NCI-H510A treated with DMSO at 0.1 percent for 48 hours (cell line): ENCODE results near the gene STAB1.

Experiments
- DNase-seq: peaks from one replicate; lab custom pipeline; 2025; lab: John Stamatoyannopoulos, UW

Gene STAB1

DNA sequence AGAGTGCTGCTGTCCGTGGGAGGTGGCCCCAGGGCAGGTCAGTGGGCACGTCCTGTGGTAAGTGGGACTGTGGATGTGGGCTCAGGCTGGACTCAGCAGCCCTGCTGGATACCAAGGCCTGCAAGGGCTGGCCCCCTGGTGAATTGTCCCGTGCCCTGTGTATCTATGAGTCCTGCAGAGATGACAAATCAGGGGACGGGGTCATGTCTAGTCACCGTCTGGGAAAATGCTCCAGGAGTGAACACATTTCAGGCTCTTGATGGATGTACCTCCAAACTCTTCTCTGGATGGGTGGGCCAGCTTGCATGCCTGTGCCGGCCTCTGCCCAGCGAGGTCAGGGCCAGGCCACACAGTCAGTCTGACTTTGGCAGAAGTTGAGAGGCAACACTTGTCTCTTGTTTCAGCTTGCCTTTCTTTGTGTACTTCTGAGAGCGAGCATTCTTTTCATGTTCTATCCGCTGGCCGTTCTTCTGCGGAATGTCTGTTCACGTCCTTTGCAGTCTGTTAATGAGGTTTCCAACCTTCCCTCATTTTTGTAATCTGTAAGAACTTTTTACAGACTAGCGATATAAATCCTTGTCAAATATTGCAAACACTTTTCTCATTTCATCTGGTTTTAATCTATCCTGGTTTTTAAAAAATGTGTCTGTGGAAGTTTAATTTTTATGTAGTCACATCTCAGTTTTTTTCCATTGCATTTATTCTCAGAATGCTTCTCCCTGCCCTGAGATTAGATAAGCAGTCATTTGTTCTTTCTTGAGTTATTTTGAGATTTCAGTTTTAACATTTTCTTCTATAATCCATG lies 11.4 kb upstream of the STAB1 start:
- DNase-seq = no peak

- no peak for DNase-seq
Measured at GRCh38 chr3:52484680-52485461, 10.3 kb upstream of the STAB1 start.

DNA sequence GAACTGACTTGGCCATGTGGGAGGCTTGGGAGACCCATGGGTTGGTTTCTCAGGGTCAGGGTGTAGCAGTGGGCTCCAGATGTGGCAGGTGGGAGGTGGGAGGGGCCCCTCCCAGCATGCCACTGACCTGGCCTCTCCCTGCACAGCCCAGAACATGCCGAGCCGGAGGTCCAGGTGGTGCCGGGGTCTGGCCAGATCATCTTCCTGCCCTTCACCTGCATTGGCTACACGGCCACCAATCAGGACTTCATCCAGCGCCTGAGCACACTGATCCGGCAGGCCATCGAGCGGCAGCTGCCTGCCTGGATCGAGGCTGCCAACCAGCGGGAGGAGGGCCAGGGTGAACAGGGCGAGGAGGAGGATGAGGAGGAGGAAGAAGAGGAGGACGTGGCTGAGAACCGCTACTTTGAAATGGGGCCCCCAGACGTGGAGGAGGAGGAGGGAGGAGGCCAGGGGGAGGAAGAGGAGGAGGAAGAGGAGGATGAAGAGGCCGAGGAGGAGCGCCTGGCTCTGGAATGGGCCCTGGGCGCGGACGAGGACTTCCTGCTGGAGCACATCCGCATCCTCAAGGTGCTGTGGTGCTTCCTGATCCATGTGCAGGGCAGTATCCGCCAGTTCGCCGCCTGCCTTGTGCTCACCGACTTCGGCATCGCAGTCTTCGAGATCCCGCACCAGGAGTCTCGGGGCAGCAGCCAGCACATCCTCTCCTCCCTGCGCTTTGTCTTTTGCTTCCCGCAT lies 7.9 kb upstream of the STAB1 start:
- no peak for DNase-seq

DNA sequence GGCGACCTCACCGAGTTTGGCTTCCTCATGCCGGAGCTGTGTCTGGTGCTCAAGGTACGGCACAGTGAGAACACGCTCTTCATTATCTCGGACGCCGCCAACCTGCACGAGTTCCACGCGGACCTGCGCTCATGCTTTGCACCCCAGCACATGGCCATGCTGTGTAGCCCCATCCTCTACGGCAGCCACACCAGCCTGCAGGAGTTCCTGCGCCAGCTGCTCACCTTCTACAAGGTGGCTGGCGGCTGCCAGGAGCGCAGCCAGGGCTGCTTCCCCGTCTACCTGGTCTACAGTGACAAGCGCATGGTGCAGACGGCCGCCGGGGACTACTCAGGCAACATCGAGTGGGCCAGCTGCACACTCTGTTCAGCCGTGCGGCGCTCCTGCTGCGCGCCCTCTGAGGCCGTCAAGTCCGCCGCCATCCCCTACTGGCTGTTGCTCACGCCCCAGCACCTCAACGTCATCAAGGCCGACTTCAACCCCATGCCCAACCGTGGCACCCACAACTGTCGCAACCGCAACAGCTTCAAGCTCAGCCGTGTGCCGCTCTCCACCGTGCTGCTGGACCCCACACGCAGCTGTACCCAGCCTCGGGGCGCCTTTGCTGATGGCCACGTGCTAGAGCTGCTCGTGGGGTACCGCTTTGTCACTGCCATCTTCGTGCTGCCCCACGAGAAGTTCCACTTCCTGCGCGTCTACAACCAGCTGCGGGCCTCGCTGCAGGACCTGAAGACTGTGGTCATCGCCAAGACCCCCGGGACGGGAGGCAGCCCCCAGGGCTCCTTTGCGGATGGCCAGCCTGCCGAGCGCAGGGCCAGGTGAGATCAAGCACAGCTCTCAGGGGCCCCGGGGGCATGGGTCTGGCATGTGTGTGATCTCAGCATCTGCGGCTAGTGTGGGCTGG lies 7.1 kb upstream of the STAB1 start:
- no peak for DNase-seq

DNA sequence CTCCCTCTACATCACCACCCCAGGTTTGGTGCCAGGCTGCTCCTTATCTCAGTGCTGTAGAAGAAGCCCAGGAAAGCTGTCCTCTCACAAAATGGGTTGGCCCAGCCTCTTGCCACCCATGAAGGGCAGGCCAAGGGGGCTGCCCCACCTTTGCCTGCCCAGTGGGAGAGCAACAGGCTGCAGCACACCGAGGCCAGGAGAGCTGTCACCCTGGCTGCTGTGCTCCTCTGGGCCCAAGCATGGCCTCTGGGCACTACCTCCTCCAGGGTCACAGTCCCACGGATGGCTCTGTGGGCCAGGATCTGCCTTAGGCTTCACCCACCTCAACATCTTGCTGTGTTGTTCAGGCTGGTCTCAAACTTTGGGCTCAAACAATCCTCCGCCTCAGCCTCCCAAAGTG lies 6.4 kb upstream of the STAB1 start:
- DNase-seq = no peak

GRCh38 chr3:52489453-52489852 lies 5.7 kb upstream of the STAB1 start:
- no peak for DNase-seq

- no peak for DNase-seq
Measured at GRCh38 chr3:52490035-52490938, 4.9 kb upstream of the STAB1 start.

DNA sequence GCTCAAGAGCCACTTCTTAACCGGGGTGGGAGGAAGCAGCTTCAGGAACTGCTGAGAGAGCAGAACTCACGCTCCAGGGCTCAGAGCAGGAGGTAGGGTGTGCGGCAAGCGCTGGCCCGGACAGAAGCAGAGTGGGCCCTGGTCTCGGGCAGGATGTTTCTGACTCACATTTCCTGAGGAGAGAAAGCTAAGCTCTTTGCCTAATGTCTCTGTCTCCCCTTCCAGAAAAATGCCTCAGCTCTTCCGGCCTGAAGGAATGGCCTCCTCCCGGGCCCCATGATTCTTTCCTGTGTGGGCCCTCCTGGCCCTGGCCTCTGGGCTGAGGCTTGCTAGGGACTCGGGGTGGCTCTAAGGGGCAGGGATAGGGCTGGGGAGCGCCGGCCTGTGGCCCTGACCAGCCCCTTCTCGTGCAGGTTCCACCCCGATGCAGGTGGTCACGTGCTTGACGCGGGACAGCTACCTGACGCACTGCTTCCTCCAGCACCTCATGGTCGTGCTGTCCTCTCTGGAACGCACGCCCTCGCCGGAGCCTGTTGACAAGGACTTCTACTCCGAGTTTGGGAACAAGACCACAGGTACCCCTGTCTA lies 4.1 kb upstream of the STAB1 start:
- DNase-seq = no peak

GRCh38 chr3:52492059-52492458 lies 3.1 kb upstream of the STAB1 start:
- no peak for DNase-seq

- DNase-seq = no peak
Measured at GRCh38 chr3:52493232-52494017, 1.7 kb upstream of the STAB1 start.

DNA sequence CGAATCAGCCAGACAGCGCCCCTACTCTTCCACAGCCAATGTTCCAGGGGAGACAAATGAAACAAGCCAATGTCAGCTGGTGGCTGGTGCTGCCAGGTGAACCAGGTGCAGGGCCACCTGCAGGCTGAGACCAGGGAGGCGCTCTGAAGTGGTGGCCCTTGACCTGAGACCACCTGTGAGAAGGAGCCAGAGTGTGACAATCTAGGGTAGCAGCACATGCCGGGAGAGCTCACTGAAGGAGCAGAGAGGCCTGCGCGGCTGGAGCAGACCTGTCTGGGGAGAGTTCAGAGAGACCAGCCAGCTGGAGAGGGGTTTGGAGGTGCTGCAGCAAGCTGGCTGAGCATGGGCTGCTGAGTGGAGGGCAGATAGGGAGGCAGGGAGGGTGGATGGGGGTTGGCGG lies 693 bp upstream of the STAB1 start:
- DNase-seq = peak; percentile 74

GRCh38 chr3:52495777-52496602 lies 852 bp downstream of the STAB1 start:
- DNase-seq = no peak

GRCh38 chr3:52498137-52499054 lies 3.3 kb downstream of the STAB1 start:
- DNase-seq = no peak

- DNase-seq = no peak
Measured at GRCh38 chr3:52501046-52501445, 5.9 kb downstream of the STAB1 start.

- DNase-seq = no peak
Measured at GRCh38 chr3:52502001-52502400, 6.9 kb downstream of the STAB1 start.

DNA sequence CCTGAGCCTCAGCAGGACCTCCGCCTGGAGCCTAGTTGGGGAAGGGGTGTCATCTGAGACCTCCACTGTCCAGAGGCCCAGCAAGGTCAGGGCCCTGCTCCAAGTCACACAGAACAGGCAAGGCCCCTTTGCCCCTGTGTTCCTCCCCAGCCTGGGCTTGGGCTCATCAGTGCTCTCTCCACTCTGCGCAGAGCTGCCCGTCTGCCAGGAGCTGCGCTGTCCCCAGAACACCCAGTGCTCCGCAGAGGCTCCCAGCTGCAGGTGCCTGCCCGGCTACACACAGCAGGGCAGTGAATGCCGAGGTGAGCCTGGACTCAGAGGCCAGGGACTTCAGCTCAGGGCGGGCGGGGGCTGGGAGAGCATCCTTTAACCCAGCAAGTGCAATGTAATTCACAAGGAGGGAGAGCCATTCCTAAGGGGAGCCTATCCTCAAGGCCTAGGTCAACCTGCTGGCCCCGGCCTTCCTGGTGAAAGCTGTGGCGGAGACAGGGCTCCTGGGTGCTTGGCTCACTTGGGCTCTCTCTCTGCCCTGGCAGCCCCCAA lies 7.7 kb downstream of the STAB1 start:
- DNase-seq = no peak

DNA sequence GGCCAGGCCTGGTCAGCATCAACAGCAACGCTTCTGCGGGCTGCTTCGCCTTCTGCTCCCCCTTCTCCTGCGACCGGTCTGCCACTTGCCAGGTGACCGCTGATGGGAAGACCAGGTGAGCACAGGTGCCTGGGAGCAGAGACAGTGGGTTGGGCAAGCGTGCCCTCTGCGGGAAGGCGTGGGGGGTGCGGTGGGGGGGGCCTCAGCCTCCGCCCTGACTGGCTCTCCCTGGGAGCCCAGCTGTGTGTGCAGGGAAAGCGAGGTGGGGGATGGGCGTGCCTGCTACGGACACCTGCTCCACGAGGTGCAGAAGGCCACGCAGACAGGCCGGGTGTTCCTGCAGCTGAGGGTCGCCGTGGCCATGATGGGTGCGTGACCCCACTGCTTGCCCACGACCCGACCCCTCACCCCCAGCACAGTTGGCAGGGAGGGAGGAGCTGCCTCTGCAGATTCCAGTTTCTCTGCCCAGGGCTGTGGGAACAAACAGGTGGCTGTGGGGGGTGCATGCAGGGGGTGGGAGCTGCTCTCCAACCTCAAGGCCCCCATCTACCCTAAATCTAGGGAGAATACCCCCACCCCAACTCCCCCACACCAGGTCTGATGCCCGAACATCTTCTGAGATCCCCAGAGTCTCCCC lies 8.8 kb downstream of the STAB1 start:
- peak; percentile 34 for DNase-seq
